ENCODE results near the gene ARPC3. TPM values are rescaled to one million over a fixed set of nuclear protein-coding genes. Genes with fewer than 3 reads are reported as not detected.
"Not testable (repeated sequence)": the region's sequence is repeated elsewhere in the genome, so short reads cannot be mapped to it uniquely, and the experiment has no call there.

The ARPC3 gene
- total RNA-seq, 4 donors from 2014 or later = 147 to 333 (median 310) TPM

GRCh38 chr12:110467847-110468213 lies 17.7 kb upstream of the ARPC3 start:
- no peaks in the 10 kb centered on the region for H3K9me3 ChIP-seq
- ATAC-seq = no peak
- TF ChIP-seq POLR2A (IDR thresholded peaks at IDR 0.05) (peak in 1 of 2 donors; percentile 87), EP300 (IDR thresholded peaks at IDR 0.05) (no peak)
- H3K4me3 ChIP-seq = peak overlapping the region; percentile 74 to 90
- 0% methylated on average over 12 to 15 of the region's 15 CpGs for WGBS, 2 donors (ENCODE audit: low coverage in 1 of 2)
- H3K27ac ChIP-seq = peak overlapping the region; percentile 85 to 99 (median 98)
- peaks cover 0 to 27% of the 10 kb centered on the region in 2 donors for H3K36me3 ChIP-seq
- H3K4me1 ChIP-seq = peaks cover 4 to 40% (median 9%) of the 10 kb centered on the region in 3 donors
- H3K27me3 ChIP-seq = no peaks in the 10 kb centered on the region

GRCh38 chr12:110466791-110467190 lies 16.7 kb upstream of the ARPC3 start:
- TF ChIP-seq CTCF (IDR thresholded peaks at IDR 0.05) (no peak), EP300 (IDR thresholded peaks at IDR 0.05) (no peak), POLR2A (IDR thresholded peaks at IDR 0.05) (no peak), POLR2AphosphoS5 (IDR thresholded peaks at IDR 0.05) (no peak)
- Histone ChIP-seq H3K27ac (no peak overlapping the region), H3K27me3 (no peaks in the 10 kb centered on the region), H3K4me3 (peak overlapping the region in 1 of 2 donors; percentile 90), H3K9me3 (no peaks in the 10 kb centered on the region), H3K4me1 (peaks cover 4 to 40% (median 9%) of the 10 kb centered on the region in 3 donors), H3K36me3 (peaks cover 0 to 37% of the 10 kb centered on the region in 2 donors)
- ATAC-seq = no peak
- 66% methylated on average over 4 to 5 of the region's 5 CpGs for WGBS, 2 donors (ENCODE audit: low coverage in 1 of 2)

- not testable (repeated sequence) for ATAC-seq, H3K27me3 ChIP-seq, H3K27ac ChIP-seq, H3K4me3 ChIP-seq, H3K9me3 ChIP-seq
- H3K36me3 ChIP-seq = peaks cover 0 to 48% of the 10 kb centered on the region in 2 donors
- 88 to 89% methylated on average over 5 to 11 of the region's 11 CpGs for WGBS, 2 donors (ENCODE audit: low coverage in 1 of 2)
- peaks cover 4 to 40% (median 9%) of the 10 kb centered on the region in 3 donors for H3K4me1 ChIP-seq
Observed at GRCh38 chr12:110465765-110466164, 15.6 kb upstream of the ARPC3 start.

- no peak overlapping the region for H3K4me3 ChIP-seq
- H3K27ac ChIP-seq = no peak overlapping the region
- TF ChIP-seq POLR2AphosphoS5 (IDR thresholded peaks at IDR 0.05) (no peak), EP300 (IDR thresholded peaks at IDR 0.05) (no peak), CTCF (IDR thresholded peaks at IDR 0.05) (no peak), POLR2A (IDR thresholded peaks at IDR 0.05) (no peak)
- no peaks in the 10 kb centered on the region for H3K9me3 ChIP-seq
- WGBS, 2 donors (ENCODE audit: low coverage in 1 of 2) = 92% methylated on average over 2 of the region's 2 CpGs; no CpG with 5 or more reads in 1 of the 2 donors
- ATAC-seq = no peak
- no peaks in the 10 kb centered on the region for H3K27me3 ChIP-seq
- H3K36me3 ChIP-seq = peaks cover 0 to 55% of the 10 kb centered on the region in 2 donors
- H3K4me1 ChIP-seq = peaks cover 4 to 38% (median 9%) of the 10 kb centered on the region in 3 donors
Observed at GRCh38 chr12:110465024-110465423, 14.9 kb upstream of the ARPC3 start.

- not testable (repeated sequence) for H3K9me3 ChIP-seq, ATAC-seq, H3K27me3 ChIP-seq, H3K4me3 ChIP-seq, H3K4me1 ChIP-seq, H3K27ac ChIP-seq
- H3K36me3 ChIP-seq = peaks cover 0 to 93% of the 10 kb centered on the region in 2 donors
- 74 to 83% methylated on average over 1 to 5 of the region's 5 CpGs for WGBS, 2 donors (ENCODE audit: low coverage in 1 of 2)
Observed at GRCh38 chr12:110461189-110461588, 11.1 kb upstream of the ARPC3 start.

GRCh38 chr12:110458756-110459155 lies 8.6 kb upstream of the ARPC3 start:
- ATAC-seq = no peak
- Histone ChIP-seq H3K4me1 (no peaks in the 10 kb centered on the region), H3K27ac (no peak overlapping the region), H3K4me3 (no peak overlapping the region), H3K9me3 (no peaks in the 10 kb centered on the region), H3K36me3 (peaks cover 0 to 100% of the 10 kb centered on the region in 2 donors), H3K27me3 (no peaks in the 10 kb centered on the region)
- TF ChIP-seq CTCF (IDR thresholded peaks at IDR 0.05) (no peak), POLR2AphosphoS5 (IDR thresholded peaks at IDR 0.05) (no peak), EP300 (IDR thresholded peaks at IDR 0.05) (no peak), POLR2A (IDR thresholded peaks at IDR 0.05) (no peak)
- WGBS, 2 donors (ENCODE audit: low coverage in 1 of 2) = 72 to 86% methylated on average over 4 of the region's 4 CpGs
